Uterus (tissue), 2 donors: ENCODE data around the gene CD48.

Experiments used
- POLR2A ChIP-seq, 2 donors: fragments of 450-650 bp; IDR thresholded peaks; one replicate each; pipeline ENCODE4 v1.6.1; 2016; ENCODE audit warnings: antibody characterized with exemption in 2 of 2, mild to moderate bottlenecking in 1 of 2, moderate library complexity in 1 of 2
- TF ChIP-seq, protein P1 (sequence below), 4 experiments: fragments of 200-600 bp in 2 of 4; fragments of 450-650 bp in 2 of 4; sonication (generic) in 2 of 4; IDR thresholded peaks; one replicate each; pipeline ENCODE4 v1.5.1; 2016 to 2019; ENCODE audit warnings: antibody characterized with exemption in 4 of 4, mild to moderate bottlenecking in 2 of 4, moderate library complexity in 1 of 4

DNA sequence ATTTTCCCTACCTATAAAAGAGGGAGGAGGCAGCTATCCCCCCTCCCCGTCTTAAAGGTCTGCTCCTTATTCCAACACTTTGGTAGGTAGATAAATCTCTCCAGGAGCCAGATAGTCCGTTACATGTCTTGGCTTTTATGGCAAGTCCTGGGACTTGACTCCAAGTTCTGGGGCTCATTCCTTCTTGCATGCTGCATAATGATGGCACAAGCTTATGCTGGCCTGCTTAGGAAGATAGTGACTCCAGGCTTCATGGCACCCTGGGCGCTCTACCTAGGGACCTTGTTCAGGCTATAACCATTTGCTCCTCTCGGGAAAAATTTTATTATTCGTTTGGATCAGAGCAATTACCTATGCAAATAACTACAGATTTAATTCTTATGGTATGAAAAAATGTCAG lies 68.5 kb downstream of the CD48 start:
- TF ChIP-seq POLR2A (IDR thresholded peaks at IDR 0.05) = no peak
- TF ChIP-seq, protein P1, sequence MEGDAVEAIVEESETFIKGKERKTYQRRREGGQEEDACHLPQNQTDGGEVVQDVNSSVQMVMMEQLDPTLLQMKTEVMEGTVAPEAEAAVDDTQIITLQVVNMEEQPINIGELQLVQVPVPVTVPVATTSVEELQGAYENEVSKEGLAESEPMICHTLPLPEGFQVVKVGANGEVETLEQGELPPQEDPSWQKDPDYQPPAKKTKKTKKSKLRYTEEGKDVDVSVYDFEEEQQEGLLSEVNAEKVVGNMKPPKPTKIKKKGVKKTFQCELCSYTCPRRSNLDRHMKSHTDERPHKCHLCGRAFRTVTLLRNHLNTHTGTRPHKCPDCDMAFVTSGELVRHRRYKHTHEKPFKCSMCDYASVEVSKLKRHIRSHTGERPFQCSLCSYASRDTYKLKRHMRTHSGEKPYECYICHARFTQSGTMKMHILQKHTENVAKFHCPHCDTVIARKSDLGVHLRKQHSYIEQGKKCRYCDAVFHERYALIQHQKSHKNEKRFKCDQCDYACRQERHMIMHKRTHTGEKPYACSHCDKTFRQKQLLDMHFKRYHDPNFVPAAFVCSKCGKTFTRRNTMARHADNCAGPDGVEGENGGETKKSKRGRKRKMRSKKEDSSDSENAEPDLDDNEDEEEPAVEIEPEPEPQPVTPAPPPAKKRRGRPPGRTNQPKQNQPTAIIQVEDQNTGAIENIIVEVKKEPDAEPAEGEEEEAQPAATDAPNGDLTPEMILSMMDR (IDR thresholded peaks at IDR 0.05) = no peak
